HG03558 (cell line): ENCODE data around the gene PIK3R6.
"Not testable (repeated sequence)": the region's sequence is repeated elsewhere in the genome, so short reads cannot be mapped to it uniquely, and the experiment has no call there.

Experiments used
- ATAC-seq: cut with Tn5 transposase; IDR thresholded peaks from one replicate; pipeline ENCODE4 v1.9.1; 2021; ENCODE audit warnings: moderate number of reproducible peaks; ENCODE audit not compliant: unreplicated experiment; ENCODE audit errors: extremely low read depth

Gene PIK3R6

GRCh38 chr17:8831234-8831849 lies 36.1 kb downstream of the PIK3R6 start:
- no peak for ATAC-seq

GRCh38 chr17:8830141-8830540 lies 37.3 kb downstream of the PIK3R6 start:
- ATAC-seq = no peak

GRCh38 chr17:8829036-8829941 lies 38.2 kb downstream of the PIK3R6 start:
- no peak for ATAC-seq

- no peak for ATAC-seq
Measured at GRCh38 chr17:8828517-8828875, 39.0 kb downstream of the PIK3R6 start.

GRCh38 chr17:8826808-8827435 lies 40.6 kb downstream of the PIK3R6 start:
- no peak for ATAC-seq

- no peak for ATAC-seq
Measured at GRCh38 chr17:8825802-8826201, 41.7 kb downstream of the PIK3R6 start.

GRCh38 chr17:8823279-8823678 lies 44.2 kb downstream of the PIK3R6 start:
- ATAC-seq = no peak

- ATAC-seq = no peak
Measured at GRCh38 chr17:8822401-8823035, 45.0 kb downstream of the PIK3R6 start.

GRCh38 chr17:8821446-8822105 lies 45.9 kb downstream of the PIK3R6 start:
- no peak for ATAC-seq

- no peak for ATAC-seq
Measured at GRCh38 chr17:8820311-8821010, 47.0 kb downstream of the PIK3R6 start.

- ATAC-seq = no peak
Measured at GRCh38 chr17:8818654-8819330, 48.7 kb downstream of the PIK3R6 start.

GRCh38 chr17:8818047-8818446 lies 49.4 kb downstream of the PIK3R6 start:
- ATAC-seq = no peak

GRCh38 chr17:8806926-8807550 lies 60.4 kb downstream of the PIK3R6 start:
- ATAC-seq = no peak

- no peak for ATAC-seq
Measured at GRCh38 chr17:8806253-8806925, 61.1 kb downstream of the PIK3R6 start.

- ATAC-seq = not testable (repeated sequence)
Measured at GRCh38 chr17:8805396-8805795, 62.1 kb downstream of the PIK3R6 start.

GRCh38 chr17:8803531-8804420 lies 63.7 kb downstream of the PIK3R6 start:
- no peak for ATAC-seq

- ATAC-seq = no peak
Measured at GRCh38 chr17:8801135-8801840, 66.2 kb downstream of the PIK3R6 start.
